Jurkat, Clone E6-1 (cell line): Measurements from ENCODE around the gene TMEM39A.
A peak's percentile ranks its signal among the peaks of the same experiment; 100 is the strongest.

ENCODE experiments used
- DNase-seq: peaks from one replicate; pipeline ENCODE4 v3.0.0-alpha.2; 2011; ENCODE audit warnings: low read depth, low spot score
- H3K4me3 ChIP-seq: 2 replicates; pipeline ENCODE4 v1.5.1; 2011; ENCODE audit warnings: mild to moderate bottlenecking, low read length, control low read depth, moderate library complexity

The TMEM39A gene

GRCh38 chr3:119469418-119470189 lies 6.2 kb upstream of the TMEM39A start:
- DNase-seq: peak; percentile 36
- peak overlapping the region; percentile 92 for H3K4me3 ChIP-seq

- H3K4me3 ChIP-seq: peak overlapping the region; percentile 92
- DNase-seq: no peak
Observed at GRCh38 chr3:119468041-119468440, 4.6 kb upstream of the TMEM39A start.

- no peak overlapping the region for H3K4me3 ChIP-seq
- no peak for DNase-seq
Observed at GRCh38 chr3:119457246-119457645, 6.2 kb downstream of the TMEM39A start.

GRCh38 chr3:119456469-119456868 lies 6.9 kb downstream of the TMEM39A start:
- no peak overlapping the region for H3K4me3 ChIP-seq
- no peak for DNase-seq

GRCh38 chr3:119453822-119454221 lies 9.6 kb downstream of the TMEM39A start:
- H3K4me3 ChIP-seq: no peak overlapping the region
- no peak for DNase-seq

- DNase-seq: no peak
- no peak overlapping the region for H3K4me3 ChIP-seq
Observed at GRCh38 chr3:119444590-119444989, 18.8 kb downstream of the TMEM39A start.

- no peak overlapping the region for H3K4me3 ChIP-seq
- DNase-seq: peak; percentile 28
Observed at GRCh38 chr3:119443179-119443578, 20.2 kb downstream of the TMEM39A start.

- no peak for DNase-seq
- no peak overlapping the region for H3K4me3 ChIP-seq
Observed at GRCh38 chr3:119437691-119438258, 25.6 kb downstream of the TMEM39A start.

- no peak overlapping the region for H3K4me3 ChIP-seq
- DNase-seq: no peak
Observed at GRCh38 chr3:119436977-119437376, 26.4 kb downstream of the TMEM39A start.

GRCh38 chr3:119434703-119435102 lies 28.7 kb downstream of the TMEM39A start:
- DNase-seq: no peak
- H3K4me3 ChIP-seq: no peak overlapping the region

- DNase-seq: no peak
- no peak overlapping the region for H3K4me3 ChIP-seq
Observed at GRCh38 chr3:119433613-119434325, 29.6 kb downstream of the TMEM39A start.

GRCh38 chr3:119428538-119428937 lies 34.9 kb downstream of the TMEM39A start:
- no peak overlapping the region for H3K4me3 ChIP-seq
- no peak for DNase-seq

- no peak overlapping the region for H3K4me3 ChIP-seq
- no peak for DNase-seq
Observed at GRCh38 chr3:119427669-119428068, 35.7 kb downstream of the TMEM39A start.

- H3K4me3 ChIP-seq: no peak overlapping the region
- DNase-seq: no peak
Observed at GRCh38 chr3:119420196-119420595, 43.2 kb downstream of the TMEM39A start.

- no peak for DNase-seq
- H3K4me3 ChIP-seq: no peak overlapping the region
Observed at GRCh38 chr3:119418641-119419040, 44.8 kb downstream of the TMEM39A start.

- no peak overlapping the region for H3K4me3 ChIP-seq
- no peak for DNase-seq
Observed at GRCh38 chr3:119417771-119418512, 45.5 kb downstream of the TMEM39A start.

- DNase-seq: no peak
- H3K4me3 ChIP-seq: no peak overlapping the region
Observed at GRCh38 chr3:119416873-119417272, 46.5 kb downstream of the TMEM39A start.

- H3K4me3 ChIP-seq: no peak overlapping the region
- no peak for DNase-seq
Observed at GRCh38 chr3:119413603-119414280, 49.7 kb downstream of the TMEM39A start.

- H3K4me3 ChIP-seq: no peak overlapping the region
- DNase-seq: no peak
Observed at GRCh38 chr3:119409844-119410243, 53.6 kb downstream of the TMEM39A start.
